GM21619 (cell line): Measurements from ENCODE around the gene FOXF1.

Source experiments
- ATAC-seq: cut with Tn5 transposase; IDR thresholded peaks from one replicate; pipeline ENCODE4 v1.9.1; 2021; ENCODE audit not compliant: unreplicated experiment

FOXF1 gene

GRCh38 chr16:86503830-86504229 lies 6.5 kb upstream of the FOXF1 start:
- no peak for ATAC-seq

GRCh38 chr16:86504315-86505184 lies 5.8 kb upstream of the FOXF1 start:
- ATAC-seq: no peak

GRCh38 chr16:86505185-86505898 lies 5.0 kb upstream of the FOXF1 start:
- no peak for ATAC-seq

GRCh38 chr16:86505899-86506864 lies 4.1 kb upstream of the FOXF1 start:
- no peak for ATAC-seq

GRCh38 chr16:86507173-86508027 lies 2.9 kb upstream of the FOXF1 start:
- no peak for ATAC-seq

- no peak for ATAC-seq
These were observed 2.0 kb upstream of the FOXF1 start for GRCh38 chr16:86508028-86508946.

GRCh38 chr16:86508947-86509758 lies 1.2 kb upstream of the FOXF1 start:
- no peak for ATAC-seq

GRCh38 chr16:86509759-86510464 lies 415 bp upstream of the FOXF1 start:
- ATAC-seq: no peak

GRCh38 chr16:86511317-86512161 lies 1.2 kb downstream of the FOXF1 start:
- ATAC-seq: no peak

- no peak for ATAC-seq
These were observed 2.1 kb downstream of the FOXF1 start for GRCh38 chr16:86512301-86512859.

- no peak for ATAC-seq
These were observed 2.6 kb downstream of the FOXF1 start for GRCh38 chr16:86512860-86513470.

GRCh38 chr16:86513471-86514277 lies 3.3 kb downstream of the FOXF1 start:
- no peak for ATAC-seq

- ATAC-seq: no peak
These were observed 4.4 kb downstream of the FOXF1 start for GRCh38 chr16:86514481-86515376.

- no peak for ATAC-seq
These were observed 5.1 kb downstream of the FOXF1 start for GRCh38 chr16:86515413-86515776.
